ENCODE results near the gene GPRC5A. TPM values are rescaled to one million over a fixed set of nuclear protein-coding genes. Genes with fewer than 3 reads are reported as not detected.

The GPRC5A gene
- total and polyA plus RNA-seq, 2 experiments from 2014 or later = 0.16 to 0.38 TPM

DNA sequence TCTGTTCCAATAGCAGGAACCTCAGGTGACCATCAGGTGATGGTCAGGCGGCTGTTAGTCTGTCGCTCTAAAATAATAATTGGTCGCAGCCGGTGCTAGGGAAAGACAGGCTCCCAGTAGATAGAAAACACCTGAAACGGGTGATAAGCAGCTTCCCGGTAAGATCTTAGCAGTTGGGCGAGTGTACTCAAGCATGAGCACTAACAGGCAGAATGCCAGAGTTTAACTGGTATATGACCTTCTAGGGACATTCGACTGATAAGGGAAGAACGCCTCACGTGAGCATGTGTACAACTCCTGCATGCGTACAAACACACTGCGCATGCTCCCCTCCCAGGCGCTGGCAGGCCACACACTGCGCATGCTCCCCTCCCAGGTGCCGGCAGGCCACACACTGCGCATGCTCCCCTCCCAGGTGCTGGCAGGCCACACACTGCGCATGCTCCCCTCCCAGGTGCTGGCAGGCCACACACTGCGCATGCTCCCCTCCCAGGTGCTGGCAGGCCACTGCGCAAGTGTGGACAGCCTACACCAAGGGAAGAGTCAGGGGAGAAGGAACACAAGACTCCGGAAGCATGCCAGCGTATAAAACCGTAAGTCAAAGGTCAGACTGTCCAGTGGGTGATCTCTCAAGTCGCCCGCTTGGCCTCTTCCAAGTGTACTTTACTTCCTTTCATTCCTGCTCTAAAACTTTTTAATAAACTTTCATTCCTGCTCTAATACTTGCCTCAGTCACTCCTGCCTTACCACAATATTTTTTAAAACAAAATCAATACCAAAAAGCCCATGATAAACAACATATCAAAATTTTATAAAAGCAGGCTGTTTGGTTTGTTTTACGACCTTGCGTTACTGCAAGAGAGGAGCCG, 36.1 kb downstream of the GPRC5A start (continued):
- TF ChIP-seq NANOG (IDR thresholded peaks at IDR 0.05; ENCODE audit: borderline replicate concordance) (no peak), ZNF331 (CRISPR knock-in tag; IDR thresholded peaks at IDR 0.05; ENCODE audit: low read depth) (no peak), ZNF114 (CRISPR knock-in tag; IDR thresholded peaks at IDR 0.05) (no peak), EZH2 (IDR thresholded peaks at IDR 0.05; ENCODE audit: low read depth, unreplicated experiment) (no peak), JUNB (IDR thresholded peaks at IDR 0.05; ENCODE audit: unreplicated experiment) (no peak)
- TF ChIP-seq, protein P1, sequence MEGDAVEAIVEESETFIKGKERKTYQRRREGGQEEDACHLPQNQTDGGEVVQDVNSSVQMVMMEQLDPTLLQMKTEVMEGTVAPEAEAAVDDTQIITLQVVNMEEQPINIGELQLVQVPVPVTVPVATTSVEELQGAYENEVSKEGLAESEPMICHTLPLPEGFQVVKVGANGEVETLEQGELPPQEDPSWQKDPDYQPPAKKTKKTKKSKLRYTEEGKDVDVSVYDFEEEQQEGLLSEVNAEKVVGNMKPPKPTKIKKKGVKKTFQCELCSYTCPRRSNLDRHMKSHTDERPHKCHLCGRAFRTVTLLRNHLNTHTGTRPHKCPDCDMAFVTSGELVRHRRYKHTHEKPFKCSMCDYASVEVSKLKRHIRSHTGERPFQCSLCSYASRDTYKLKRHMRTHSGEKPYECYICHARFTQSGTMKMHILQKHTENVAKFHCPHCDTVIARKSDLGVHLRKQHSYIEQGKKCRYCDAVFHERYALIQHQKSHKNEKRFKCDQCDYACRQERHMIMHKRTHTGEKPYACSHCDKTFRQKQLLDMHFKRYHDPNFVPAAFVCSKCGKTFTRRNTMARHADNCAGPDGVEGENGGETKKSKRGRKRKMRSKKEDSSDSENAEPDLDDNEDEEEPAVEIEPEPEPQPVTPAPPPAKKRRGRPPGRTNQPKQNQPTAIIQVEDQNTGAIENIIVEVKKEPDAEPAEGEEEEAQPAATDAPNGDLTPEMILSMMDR (conservative IDR thresholded peaks at IDR 0.05; ENCODE audit: low read depth in 2 of 2) = no peak

GRCh38 chr12:12929696-12930095, 38.3 kb downstream of the GPRC5A start:
- Histone ChIP-seq H3K79me2 (replicated peaks; ENCODE audit: insufficient read depth) (no peaks in the 10 kb centered on the region), H3K27me3 (ENCODE audit: insufficient read depth) (no peaks in the 10 kb centered on the region), H4K20me1 (replicated peaks; ENCODE audit: insufficient read depth) (no peaks in the 10 kb centered on the region), H3K4me1 (ENCODE audit: insufficient read depth) (peaks cover 4% of the 10 kb centered on the region; the same call in 1 of the 2 replicates), H3K4me2 (no peak overlapping the region), H3K36me3 (ENCODE audit: insufficient read depth) (no peaks in the 10 kb centered on the region), H3K4me3 (no peak overlapping the region), H2AFZ (no peak overlapping the region), H3K27ac (ENCODE audit: low read depth) (no peak overlapping the region), H3K9me2 (ENCODE audit: insufficient read depth) (no peaks in the 10 kb centered on the region), H3F3A (replicated peaks; ENCODE audit: low read depth) (no peaks in the 10 kb centered on the region)
- peaks cover 5% of the 10 kb centered on the region for H3K4me1 Mint-ChIP-seq
- no peak for DNase-seq (ENCODE audit: low spot score)
- no peak overlapping the region for H3K4me3 Mint-ChIP-seq
- H3K27ac Mint-ChIP-seq = no peak overlapping the region
- no peak for ATAC-seq
- no peaks in the 10 kb centered on the region for H3K9me3 Mint-ChIP-seq
- peaks cover 2% of the 10 kb centered on the region; the same call in 1 of the 3 replicates for H3K36me3 Mint-ChIP-seq (ENCODE audit: low read depth)
- H3K27me3 Mint-ChIP-seq (ENCODE audit: insufficient read depth, low read depth, poor library complexity) = peaks cover 4% of the 10 kb centered on the region
- TF ChIP-seq ZNF331 (CRISPR knock-in tag; IDR thresholded peaks at IDR 0.05; ENCODE audit: low read depth) (no peak), POLR2AphosphoS5 (IDR thresholded peaks at IDR 0.05; ENCODE audit: low read depth) (no peak), NANOG (IDR thresholded peaks at IDR 0.05; ENCODE audit: borderline replicate concordance) (no peak), JUNB (IDR thresholded peaks at IDR 0.05; ENCODE audit: unreplicated experiment) (no peak), ETS1 (IDR thresholded peaks at IDR 0.05) (no peak), ZNF114 (CRISPR knock-in tag; IDR thresholded peaks at IDR 0.05) (no peak), STAT1 (IDR thresholded peaks at IDR 0.05; ENCODE audit: unreplicated experiment) (no peak), EZH2 (IDR thresholded peaks at IDR 0.05; ENCODE audit: low read depth, unreplicated experiment) (no peak), CREB1 (CRISPR knock-in tag; IDR thresholded peaks at IDR 0.05; ENCODE audit: low read depth) (no peak)
- TF ChIP-seq, protein P1 (conservative IDR thresholded peaks at IDR 0.05; ENCODE audit: low read depth in 2 of 2) = no peak
- TF ChIP-seq, protein P2, sequence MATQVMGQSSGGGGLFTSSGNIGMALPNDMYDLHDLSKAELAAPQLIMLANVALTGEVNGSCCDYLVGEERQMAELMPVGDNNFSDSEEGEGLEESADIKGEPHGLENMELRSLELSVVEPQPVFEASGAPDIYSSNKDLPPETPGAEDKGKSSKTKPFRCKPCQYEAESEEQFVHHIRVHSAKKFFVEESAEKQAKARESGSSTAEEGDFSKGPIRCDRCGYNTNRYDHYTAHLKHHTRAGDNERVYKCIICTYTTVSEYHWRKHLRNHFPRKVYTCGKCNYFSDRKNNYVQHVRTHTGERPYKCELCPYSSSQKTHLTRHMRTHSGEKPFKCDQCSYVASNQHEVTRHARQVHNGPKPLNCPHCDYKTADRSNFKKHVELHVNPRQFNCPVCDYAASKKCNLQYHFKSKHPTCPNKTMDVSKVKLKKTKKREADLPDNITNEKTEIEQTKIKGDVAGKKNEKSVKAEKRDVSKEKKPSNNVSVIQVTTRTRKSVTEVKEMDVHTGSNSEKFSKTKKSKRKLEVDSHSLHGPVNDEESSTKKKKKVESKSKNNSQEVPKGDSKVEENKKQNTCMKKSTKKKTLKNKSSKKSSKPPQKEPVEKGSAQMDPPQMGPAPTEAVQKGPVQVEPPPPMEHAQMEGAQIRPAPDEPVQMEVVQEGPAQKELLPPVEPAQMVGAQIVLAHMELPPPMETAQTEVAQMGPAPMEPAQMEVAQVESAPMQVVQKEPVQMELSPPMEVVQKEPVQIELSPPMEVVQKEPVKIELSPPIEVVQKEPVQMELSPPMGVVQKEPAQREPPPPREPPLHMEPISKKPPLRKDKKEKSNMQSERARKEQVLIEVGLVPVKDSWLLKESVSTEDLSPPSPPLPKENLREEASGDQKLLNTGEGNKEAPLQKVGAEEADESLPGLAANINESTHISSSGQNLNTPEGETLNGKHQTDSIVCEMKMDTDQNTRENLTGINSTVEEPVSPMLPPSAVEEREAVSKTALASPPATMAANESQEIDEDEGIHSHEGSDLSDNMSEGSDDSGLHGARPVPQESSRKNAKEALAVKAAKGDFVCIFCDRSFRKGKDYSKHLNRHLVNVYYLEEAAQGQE (IDR thresholded peaks at IDR 0.05; ENCODE audit: unreplicated experiment) = no peak

Data from GM23338 (cell line).